NCI-H1930 (cell line): Measurements from ENCODE around the gene TUBA3C.
"Not testable (repeated sequence)": the region's sequence is repeated elsewhere in the genome, so short reads cannot be mapped to it uniquely, and the experiment has no call there.

Source experiments
- DNase-seq, 2 experiments: peaks; one replicate each; lab custom pipeline; 2025; lab: John Stamatoyannopoulos, UW

The TUBA3C gene

GRCh38 chr13:19181621-19182485 lies at the start of gene TUBA3C:
Gene TUBA3C, minus strand, starts transcription at chr13:19181824. Its CDS starts 77 bp downstream, at chr13:19181747.
- DNase-seq, result peak; percentile 95 to 96

GRCh38 chr13:19207413-19207812 lies 25.8 kb upstream of the TUBA3C start:
- not testable (repeated sequence) for DNase-seq

- not testable (repeated sequence) for DNase-seq
These were observed 11.0 kb upstream of the TUBA3C start for GRCh38 chr13:19192622-19193021.

GRCh38 chr13:19189911-19190310 lies 8.3 kb upstream of the TUBA3C start:
- DNase-seq, result not testable (repeated sequence)

DNA sequence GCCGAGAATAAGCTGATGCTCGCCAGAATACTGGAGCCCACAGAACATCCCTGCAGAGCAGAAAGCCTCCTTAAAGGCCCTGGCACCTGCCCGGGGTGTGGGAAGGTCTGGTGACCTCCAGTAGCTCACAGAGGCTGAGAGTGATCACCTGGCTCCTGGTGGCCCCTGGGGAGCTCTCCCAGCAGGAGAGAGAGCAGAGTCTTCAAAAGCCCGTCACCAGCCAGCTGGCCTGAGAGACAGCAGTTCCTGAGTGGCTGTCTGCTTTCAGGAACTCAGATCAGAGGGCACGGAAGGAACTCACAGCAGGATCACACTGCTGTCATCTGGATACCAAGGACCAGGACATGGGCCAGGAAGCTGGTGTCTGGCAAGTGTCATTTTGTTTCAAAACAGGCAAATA lies 7.7 kb upstream of the TUBA3C start:
- DNase-seq, result not testable (repeated sequence)

- DNase-seq, result no peak
These were observed 4.4 kb upstream of the TUBA3C start for GRCh38 chr13:19185865-19186645.

DNA sequence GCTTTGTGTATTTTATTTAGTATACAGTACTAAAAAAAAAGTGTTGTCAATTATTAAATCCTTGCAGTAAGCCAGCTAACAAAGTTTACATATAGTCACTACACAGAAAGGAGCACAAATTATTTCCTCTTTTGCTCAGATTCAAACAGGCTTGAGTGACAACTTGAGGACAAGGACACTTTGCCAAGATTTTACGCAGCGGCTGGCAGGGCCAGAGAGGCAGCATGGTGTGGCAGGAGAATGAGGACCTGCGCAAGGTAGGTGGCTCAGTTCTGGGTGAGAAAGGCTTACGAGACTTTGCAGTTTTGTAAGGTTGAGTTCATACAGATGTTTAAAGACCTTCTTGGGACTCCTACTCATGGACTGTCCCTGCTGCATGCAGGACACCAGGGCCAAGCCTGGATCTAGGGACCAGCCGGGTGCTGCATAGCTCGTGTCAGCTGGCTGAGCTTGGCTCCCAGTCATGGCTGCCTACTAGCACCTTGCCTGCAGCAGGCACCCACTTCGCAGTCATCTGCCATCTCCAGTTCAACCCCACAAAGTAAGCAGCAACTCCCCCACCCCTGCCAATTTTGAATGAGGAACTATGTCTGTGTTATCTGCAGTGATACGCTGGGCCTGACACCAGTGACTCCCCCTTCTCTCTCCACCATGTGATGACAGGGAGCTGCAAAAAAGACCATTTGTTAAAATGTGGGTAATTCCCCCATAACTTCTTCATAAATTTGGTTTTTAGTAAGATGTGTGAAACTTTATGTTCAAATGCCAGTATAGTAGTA lies 3.7 kb upstream of the TUBA3C start:
- DNase-seq, result no peak

DNA sequence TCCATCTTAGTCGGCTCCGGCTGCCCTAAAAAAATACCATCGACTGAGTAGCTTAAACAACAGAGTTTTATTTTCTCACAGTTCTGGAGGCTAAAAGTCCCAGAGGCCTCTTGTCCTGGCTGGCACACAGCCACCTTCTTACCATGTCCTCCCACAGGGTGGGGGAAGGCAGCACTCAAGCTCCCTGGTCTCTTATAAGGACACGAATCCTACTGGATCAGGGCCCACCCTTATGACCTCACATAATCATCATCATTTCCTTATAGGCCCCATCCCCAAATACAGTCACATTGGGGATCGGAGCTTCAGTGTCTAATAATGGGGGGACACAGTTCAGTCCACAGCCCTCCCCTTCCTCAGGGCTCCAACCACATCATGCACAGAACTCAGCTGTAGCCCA lies 2.6 kb upstream of the TUBA3C start:
- DNase-seq, result no peak

DNA sequence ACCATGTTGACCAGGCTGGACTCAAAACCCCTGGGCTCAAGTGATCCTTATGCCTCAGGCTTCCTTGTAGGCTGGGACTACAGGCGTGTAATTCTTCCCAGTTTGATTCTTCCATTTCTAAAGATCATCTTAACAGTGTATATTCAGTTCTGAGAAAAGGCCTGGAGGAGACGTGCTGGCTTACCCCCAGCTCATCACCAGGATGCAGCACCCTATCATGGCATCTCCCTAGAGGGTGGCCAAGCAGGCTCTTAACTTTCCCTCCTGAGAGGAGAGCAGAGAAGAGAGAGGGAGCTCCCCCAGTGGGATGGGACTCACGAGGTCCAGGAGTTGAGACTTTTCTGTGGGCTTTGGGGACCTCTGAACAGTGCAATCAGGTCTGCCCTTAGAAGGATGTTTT lies 2.1 kb upstream of the TUBA3C start:
- no peak for DNase-seq

DNA sequence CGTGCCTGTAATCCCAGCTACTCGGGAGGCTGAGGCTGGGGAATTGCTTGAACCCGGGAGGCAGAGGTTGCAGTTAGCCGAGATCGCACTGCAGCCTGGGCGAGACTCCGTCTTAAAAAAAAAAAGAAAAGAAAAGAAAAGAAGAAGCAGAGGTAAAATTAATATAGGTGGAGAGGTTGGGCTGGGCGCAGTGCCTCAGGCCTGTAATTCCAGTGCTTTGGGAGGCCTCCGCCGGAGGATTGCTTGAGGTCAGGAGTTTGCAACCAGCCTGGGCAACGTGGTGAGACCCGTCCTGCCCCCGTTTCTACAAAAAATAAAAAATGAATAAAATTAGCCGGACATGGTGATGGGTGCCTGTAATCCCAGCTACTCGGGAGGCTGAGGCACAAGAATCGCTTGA lies 912 bp upstream of the TUBA3C start:
- DNase-seq, result no peak

- DNase-seq, result no peak
These were observed 503 bp downstream of the TUBA3C start for GRCh38 chr13:19181021-19181620.

DNA sequence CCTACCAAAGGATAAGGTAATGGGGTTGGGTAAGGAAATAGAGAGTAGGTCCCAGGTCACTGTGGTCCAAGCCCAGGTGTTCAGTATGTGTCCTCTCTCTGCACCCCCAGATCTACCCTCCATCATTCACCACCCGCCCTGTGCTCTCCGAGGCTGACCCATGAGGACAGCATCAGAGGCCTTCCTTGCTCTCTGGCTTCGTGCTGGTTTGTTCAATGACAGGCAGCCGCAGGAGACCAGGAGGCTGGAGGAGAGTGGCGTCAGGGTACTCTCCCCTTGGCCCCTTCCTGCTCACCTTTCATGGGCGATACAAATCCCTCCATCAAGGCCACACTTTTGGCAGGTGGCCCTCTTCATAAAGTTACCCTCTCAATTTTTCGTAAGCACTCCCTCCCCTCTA lies 1.7 kb downstream of the TUBA3C start:
- DNase-seq, result no peak

GRCh38 chr13:19178901-19179593 lies 2.6 kb downstream of the TUBA3C start:
- DNase-seq, result no peak

DNA sequence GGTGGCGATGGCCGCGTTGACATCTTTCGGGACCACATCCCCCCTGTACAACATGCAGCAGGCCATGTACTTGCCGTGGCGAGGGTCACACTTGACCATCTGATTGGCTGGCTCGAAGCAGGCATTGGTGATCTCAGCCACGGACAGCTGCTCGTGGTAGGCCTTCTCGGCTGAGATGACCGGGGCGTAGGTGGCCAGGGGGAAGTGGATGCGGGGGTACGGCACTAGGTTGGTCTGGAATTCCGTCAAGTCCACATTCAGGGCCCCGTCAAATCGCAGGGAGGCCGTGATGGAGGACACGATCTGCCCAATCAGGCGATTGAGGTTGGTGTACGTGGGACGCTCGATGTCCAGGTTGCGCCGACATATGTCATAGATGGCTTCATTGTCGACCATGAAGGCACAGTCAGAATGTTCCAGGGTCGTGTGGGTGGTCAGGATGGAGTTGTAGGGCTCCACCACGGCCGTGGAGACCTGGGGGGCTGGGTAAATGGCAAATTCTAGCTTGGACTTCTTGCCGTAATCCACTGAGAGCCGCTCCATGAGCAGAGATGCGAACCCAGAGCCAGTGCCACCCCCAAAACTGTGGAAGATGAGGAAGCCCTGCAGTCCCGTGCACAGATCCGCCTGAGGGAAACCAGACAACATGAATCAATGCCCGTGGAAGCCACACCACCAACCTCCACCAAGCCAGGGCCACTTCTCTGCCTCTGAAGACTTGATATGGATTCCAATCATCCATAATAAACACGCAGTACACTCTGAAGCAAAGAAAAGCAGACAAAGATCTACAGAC lies 4.4 kb downstream of the TUBA3C start:
- not testable (repeated sequence) for DNase-seq

GRCh38 chr13:19173752-19174151 lies 7.9 kb downstream of the TUBA3C start:
- no peak for DNase-seq

GRCh38 chr13:19172647-19173030 lies 9.0 kb downstream of the TUBA3C start:
- DNase-seq, result no peak

- DNase-seq, result no peak
These were observed 9.5 kb downstream of the TUBA3C start for GRCh38 chr13:19172007-19172646.

- DNase-seq, result no peak
These were observed 10.1 kb downstream of the TUBA3C start for GRCh38 chr13:19171563-19171962.

DNA sequence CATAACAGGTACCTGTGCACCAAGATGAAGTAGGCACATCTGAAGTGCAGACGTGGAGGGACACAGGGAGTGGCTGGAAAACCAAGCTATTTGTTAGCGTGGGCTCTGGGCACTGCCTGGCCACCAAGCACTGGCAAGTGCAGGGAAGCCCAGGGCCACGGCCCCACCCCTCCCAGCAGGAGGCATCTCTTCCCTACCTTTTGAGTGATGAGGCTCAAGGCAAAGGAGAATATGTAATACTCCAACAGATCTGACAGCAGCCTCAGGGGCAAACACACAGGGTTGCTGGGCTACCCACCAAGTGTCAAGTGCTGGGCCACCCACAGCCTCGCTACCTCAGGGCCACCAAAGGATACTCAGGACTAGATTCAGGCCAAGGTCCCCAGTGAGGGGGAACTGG lies 11.6 kb downstream of the TUBA3C start:
- DNase-seq, result no peak

DNA sequence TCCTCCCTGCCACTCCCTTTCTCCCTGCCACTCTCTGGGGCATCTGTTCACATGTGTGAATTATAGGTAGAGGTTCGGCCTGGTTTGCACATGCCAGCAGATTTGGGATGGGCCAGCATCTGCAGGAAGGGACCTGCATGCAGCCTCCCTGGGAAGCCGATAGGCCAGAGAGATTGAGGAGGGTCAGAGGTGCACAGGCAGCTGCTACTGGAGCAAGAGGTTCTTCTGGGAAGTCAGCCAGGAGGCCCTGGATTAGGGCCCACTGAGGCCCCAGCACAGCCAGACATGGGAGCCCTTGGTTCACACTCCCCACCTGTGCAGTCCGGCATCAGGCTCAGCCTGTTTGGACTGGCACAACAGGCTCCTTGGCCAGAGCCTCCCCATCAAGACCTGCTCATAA lies 12.1 kb downstream of the TUBA3C start:
- DNase-seq, result no peak
